BJ (cell line): Measurements from ENCODE around the gene ITGB1. TPM values are rescaled to one million over a fixed set of nuclear protein-coding genes. Genes with fewer than 3 reads are reported as not detected.

Experiments
- CTCF ChIA-PET: fragments of 350-600 bp; formaldehyde crosslinking; extraction: SDS; loops from one replicate; lab custom pipeline; 2021; ENCODE audit warnings: antibody characterized with exemption, inconsistent platforms; lab: Yijun Ruan, JAX
- POLR2A ChIA-PET: fragments of 300-600 bp; sonication (Branson Sonifier 250); formaldehyde crosslinking; extraction: SDS; loops from one replicate; lab custom pipeline; 2021; ENCODE audit warnings: antibody characterized with exemption; lab: Charles Lee
- DNase-seq: peaks from one replicate; pipeline ENCODE4 v3.0.0-alpha.2; 2011; ENCODE audit warnings: low read depth
- H3K27me3 ChIP-seq: 2 replicates; pipeline ENCODE4 v1.6.0; 2011; ENCODE audit warnings: low read length; ENCODE audit not compliant: control insufficient read depth, insufficient read depth
- H3K36me3 ChIP-seq: 2 replicates; pipeline ENCODE4 v1.5.1; 2011; ENCODE audit warnings: low read length; ENCODE audit not compliant: control insufficient read depth, insufficient read depth
- H3K4me3 ChIP-seq: 2 replicates; pipeline ENCODE4 v1.5.1; 2011; ENCODE audit warnings: low read depth, mild to moderate bottlenecking, control low read depth, low read length
- CTCF ChIP-seq: IDR thresholded peaks from 2 replicates; pipeline ENCODE4 v1.5.1; 2011; ENCODE audit warnings: low read depth, mild to moderate bottlenecking, control low read depth, inconsistent platforms, low read length, moderate library complexity; ENCODE audit not compliant: insufficient read depth
- polyA plus RNA-seq: library from polyadenylated mRNA; depleted of rRNA; stranded (reverse); fragments of >200 nt; gene quantifications from 2 replicates; pipeline ENCODE4 v1.2.3, GENCODE V29; 2011

Gene ITGB1
- polyA plus RNA-seq, 1 experiment: 824 TPM

- TF ChIP-seq CTCF: no peak
- ChIA-PET POLR2A (interaction anchor here (1.5 kb wide), 1 partner anchor 21 kb away, joined by 5 read pairs; no protein-coding TSS in a partner anchor), CTCF (interaction anchor here (0.6 to 1.6 kb wide), 5 partner anchors 17 to 1031 kb away, joined by 3 to 7 read pairs (median 3); no protein-coding TSS in a partner anchor)
- Histone ChIP-seq H3K27me3 (no peaks in the 10 kb centered on the region), H3K4me3 (peak overlapping the region; percentile 94), H3K36me3 (no peaks in the 10 kb centered on the region)
- no peak for DNase-seq
These were observed 1.2 kb upstream of the ITGB1 start for GRCh38 chr10:32959006-32959920.

GRCh38 chr10:32957341-32958084 is 517 bp downstream of the ITGB1 start:
- no peak for TF ChIP-seq CTCF
- DNase-seq: no peak

GRCh38 chr10:32956365-32957197 is 1.4 kb downstream of the ITGB1 start:
- TF ChIP-seq CTCF: no peak
- Histone ChIP-seq H3K36me3 (no peaks in the 10 kb centered on the region), H3K4me3 (peak overlapping the region; percentile 92), H3K27me3 (no peaks in the 10 kb centered on the region)
- POLR2A ChIA-PET: no interaction called here
- CTCF ChIA-PET: interaction anchor here (0.6 to 1.6 kb wide), 7 partner anchors 18 to 155 kb away, joined by 3 to 5 read pairs (median 4); no protein-coding TSS in a partner anchor
- DNase-seq: no peak

More at GRCh38 chr10:32957341-32958084, 517 bp downstream of the ITGB1 start:
- CTCF ChIA-PET: interaction anchor here (0.9 to 1.0 kb wide), 3 partner anchors 37 to 154 kb away, joined by 3 to 4 read pairs (median 3); no protein-coding TSS in a partner anchor
- Histone ChIP-seq H3K36me3 (no peaks in the 10 kb centered on the region), H3K4me3 (peak overlapping the region; percentile 92), H3K27me3 (no peaks in the 10 kb centered on the region)
- POLR2A ChIA-PET: no interaction called here

GRCh38 chr10:32955790-32956189 is 2.2 kb downstream of the ITGB1 start:
- DNase-seq: no peak
- peak overlapping the region; percentile 92 for H3K4me3 ChIP-seq
- no peaks in the 10 kb centered on the region for H3K27me3 ChIP-seq
- POLR2A ChIA-PET: no interaction called here
- no peaks in the 10 kb centered on the region for H3K36me3 ChIP-seq
- CTCF ChIA-PET: interaction anchor here (1.2 to 1.7 kb wide), 5 partner anchors 14 to 53 kb away, joined by 3 to 7 read pairs (median 4); no protein-coding TSS in a partner anchor
- no peak for TF ChIP-seq CTCF
